Measurements from ENCODE around the gene UBN1.

DNA sequence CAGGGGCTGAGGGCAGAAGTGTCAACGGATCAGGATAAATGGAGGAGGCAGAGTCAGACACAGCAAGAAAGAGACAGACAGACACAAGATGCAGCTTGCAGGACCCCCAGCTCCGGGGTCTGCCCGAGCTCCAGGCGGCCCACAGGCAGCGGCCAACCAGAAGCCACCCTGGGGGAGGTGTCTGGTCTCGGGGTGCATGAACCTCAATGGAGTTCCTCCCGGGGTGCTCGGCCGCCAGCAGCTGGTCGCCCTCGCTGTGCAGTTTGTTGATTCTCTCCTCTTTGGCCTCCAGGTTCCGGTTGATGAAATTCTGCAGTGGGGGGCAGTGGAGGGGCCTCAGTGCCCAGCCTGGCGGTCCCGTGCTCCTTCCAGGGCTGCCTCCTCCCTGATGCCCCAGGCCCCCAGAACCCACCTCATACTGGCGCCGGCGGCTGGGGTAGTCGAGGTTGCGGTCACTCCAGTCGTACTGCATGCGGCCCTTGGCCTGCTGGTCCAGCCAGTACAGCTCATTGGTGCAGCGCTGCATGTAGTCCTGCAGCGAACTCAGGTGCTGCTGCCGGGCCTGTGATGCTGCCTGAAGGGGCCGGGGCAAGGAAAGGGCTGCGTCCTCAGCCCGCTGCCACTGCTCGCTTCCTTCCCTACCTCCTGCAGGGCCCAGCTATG, 51.7 kb downstream of the UBN1 start:
- TF ChIP-seq, protein P1, sequence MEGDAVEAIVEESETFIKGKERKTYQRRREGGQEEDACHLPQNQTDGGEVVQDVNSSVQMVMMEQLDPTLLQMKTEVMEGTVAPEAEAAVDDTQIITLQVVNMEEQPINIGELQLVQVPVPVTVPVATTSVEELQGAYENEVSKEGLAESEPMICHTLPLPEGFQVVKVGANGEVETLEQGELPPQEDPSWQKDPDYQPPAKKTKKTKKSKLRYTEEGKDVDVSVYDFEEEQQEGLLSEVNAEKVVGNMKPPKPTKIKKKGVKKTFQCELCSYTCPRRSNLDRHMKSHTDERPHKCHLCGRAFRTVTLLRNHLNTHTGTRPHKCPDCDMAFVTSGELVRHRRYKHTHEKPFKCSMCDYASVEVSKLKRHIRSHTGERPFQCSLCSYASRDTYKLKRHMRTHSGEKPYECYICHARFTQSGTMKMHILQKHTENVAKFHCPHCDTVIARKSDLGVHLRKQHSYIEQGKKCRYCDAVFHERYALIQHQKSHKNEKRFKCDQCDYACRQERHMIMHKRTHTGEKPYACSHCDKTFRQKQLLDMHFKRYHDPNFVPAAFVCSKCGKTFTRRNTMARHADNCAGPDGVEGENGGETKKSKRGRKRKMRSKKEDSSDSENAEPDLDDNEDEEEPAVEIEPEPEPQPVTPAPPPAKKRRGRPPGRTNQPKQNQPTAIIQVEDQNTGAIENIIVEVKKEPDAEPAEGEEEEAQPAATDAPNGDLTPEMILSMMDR (IDR thresholded peaks at IDR 0.05; ENCODE audit: insufficient read depth, low read length, poor library complexity, severe bottlenecking): no peak
- no peak for TF ChIP-seq EZH2phosphoT487 (conservative IDR thresholded peaks at IDR 0.05; ENCODE audit: low read length)

Data from SU-DHL-6 (cell line).